Renal cortical epithelial cell (primary cell): ENCODE data around the gene EFCC1. TPM values are rescaled to one million over a fixed set of nuclear protein-coding genes. Genes with fewer than 3 reads are reported as not detected.
A peak's percentile ranks its signal among the peaks of the same experiment; 100 is the strongest.

ENCODE experiments used
- DNase-seq: peaks from one replicate; pipeline ENCODE4 v3.0.0-alpha.2; 2011; ENCODE audit warnings: low read depth
- total RNA-seq: library from RNA; depleted of rRNA; stranded (reverse); fragments of >200 nt; gene quantifications from 2 replicates; pipeline ENCODE4 v1.2.3, GENCODE V29; 2014

EFCC1 gene
- total RNA-seq, 1 donor from 2014 or later: not detected

- DNase-seq: no peak
Observed at GRCh38 chr3:129032716-129033115, 31.6 kb downstream of the EFCC1 start.

GRCh38 chr3:129033151-129033550 lies 32.0 kb downstream of the EFCC1 start:
- no peak for DNase-seq

GRCh38 chr3:129033633-129034321 lies 32.7 kb downstream of the EFCC1 start:
- no peak for DNase-seq

- DNase-seq: no peak
Observed at GRCh38 chr3:129034642-129035041, 33.5 kb downstream of the EFCC1 start.

- DNase-seq: no peak
Observed at GRCh38 chr3:129035360-129036221, 34.5 kb downstream of the EFCC1 start.

GRCh38 chr3:129036222-129037092 lies 35.4 kb downstream of the EFCC1 start:
- no peak for DNase-seq

GRCh38 chr3:129037093-129037419 lies 36.0 kb downstream of the EFCC1 start:
- DNase-seq: no peak

GRCh38 chr3:129038121-129038855 lies 37.2 kb downstream of the EFCC1 start:
- DNase-seq: no peak

GRCh38 chr3:129039271-129040038 lies 38.4 kb downstream of the EFCC1 start:
- no peak for DNase-seq

- DNase-seq: no peak
Observed at GRCh38 chr3:129040039-129040336, 38.9 kb downstream of the EFCC1 start.

GRCh38 chr3:129040579-129041300 lies 39.6 kb downstream of the EFCC1 start:
- no peak for DNase-seq

GRCh38 chr3:129045675-129046036 lies 44.6 kb downstream of the EFCC1 start:
- no peak for DNase-seq

GRCh38 chr3:129046037-129046731 lies 45.1 kb downstream of the EFCC1 start:
- no peak for DNase-seq

- DNase-seq: no peak
Observed at GRCh38 chr3:129046732-129047552, 45.8 kb downstream of the EFCC1 start.

- DNase-seq: no peak
Observed at GRCh38 chr3:129047553-129047839, 46.4 kb downstream of the EFCC1 start.

GRCh38 chr3:129050556-129051295 lies 49.6 kb downstream of the EFCC1 start:
- no peak for DNase-seq

- peak; percentile 94 for DNase-seq
Observed at GRCh38 chr3:129051871-129052340, 50.8 kb downstream of the EFCC1 start.

GRCh38 chr3:129052675-129053074 lies 51.6 kb downstream of the EFCC1 start:
- DNase-seq: peak; percentile 18
